NCI-H2227 (cell line): ENCODE results near the gene NPBWR2.
"Not testable (repeated sequence)": the region's sequence is repeated elsewhere in the genome, so short reads cannot be mapped to it uniquely, and the experiment has no call there.

Source experiments
- DNase-seq: peaks from one replicate; lab custom pipeline; 2025; ENCODE audit not compliant: unreplicated experiment; lab: John Stamatoyannopoulos, UW

Gene NPBWR2

DNA sequence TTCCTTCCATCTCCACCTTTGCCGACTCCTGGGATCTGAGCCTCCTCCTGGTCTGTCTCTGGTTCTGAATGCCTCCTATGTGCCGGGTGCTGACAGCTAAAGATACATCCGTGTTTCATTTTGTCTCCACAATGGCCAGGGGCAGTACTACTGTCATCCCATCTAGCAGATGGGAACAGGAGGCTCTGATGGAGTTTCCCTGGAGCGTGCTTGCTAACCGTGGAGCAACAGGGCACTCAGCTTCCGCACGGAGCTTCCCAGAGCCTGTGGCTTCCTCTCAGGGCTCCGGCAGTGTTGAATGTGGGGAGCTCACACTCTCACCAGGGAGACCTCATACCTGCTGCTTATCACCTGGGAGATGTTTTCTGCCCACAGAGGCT, 11.9 kb upstream of the NPBWR2 start:
- DNase-seq: no peak

DNA sequence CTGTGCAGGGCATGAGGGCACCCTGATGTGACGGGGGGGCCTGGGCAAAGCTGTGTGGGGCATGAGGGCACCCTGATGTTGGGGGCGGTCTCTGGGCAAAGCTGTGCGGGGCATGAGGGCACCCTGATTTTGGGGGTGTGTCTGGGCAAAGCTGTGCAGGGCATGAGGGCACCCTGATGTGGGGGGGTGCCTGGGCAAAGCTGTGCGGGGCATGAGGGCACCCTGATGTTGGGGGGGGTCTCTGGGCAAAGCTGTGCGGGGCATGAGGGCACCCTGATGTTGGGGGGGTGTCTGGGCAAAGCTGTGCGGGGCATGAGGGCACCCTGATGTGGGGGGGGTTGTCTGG, 10.0 kb upstream of the NPBWR2 start:
- DNase-seq: not testable (repeated sequence)

DNA sequence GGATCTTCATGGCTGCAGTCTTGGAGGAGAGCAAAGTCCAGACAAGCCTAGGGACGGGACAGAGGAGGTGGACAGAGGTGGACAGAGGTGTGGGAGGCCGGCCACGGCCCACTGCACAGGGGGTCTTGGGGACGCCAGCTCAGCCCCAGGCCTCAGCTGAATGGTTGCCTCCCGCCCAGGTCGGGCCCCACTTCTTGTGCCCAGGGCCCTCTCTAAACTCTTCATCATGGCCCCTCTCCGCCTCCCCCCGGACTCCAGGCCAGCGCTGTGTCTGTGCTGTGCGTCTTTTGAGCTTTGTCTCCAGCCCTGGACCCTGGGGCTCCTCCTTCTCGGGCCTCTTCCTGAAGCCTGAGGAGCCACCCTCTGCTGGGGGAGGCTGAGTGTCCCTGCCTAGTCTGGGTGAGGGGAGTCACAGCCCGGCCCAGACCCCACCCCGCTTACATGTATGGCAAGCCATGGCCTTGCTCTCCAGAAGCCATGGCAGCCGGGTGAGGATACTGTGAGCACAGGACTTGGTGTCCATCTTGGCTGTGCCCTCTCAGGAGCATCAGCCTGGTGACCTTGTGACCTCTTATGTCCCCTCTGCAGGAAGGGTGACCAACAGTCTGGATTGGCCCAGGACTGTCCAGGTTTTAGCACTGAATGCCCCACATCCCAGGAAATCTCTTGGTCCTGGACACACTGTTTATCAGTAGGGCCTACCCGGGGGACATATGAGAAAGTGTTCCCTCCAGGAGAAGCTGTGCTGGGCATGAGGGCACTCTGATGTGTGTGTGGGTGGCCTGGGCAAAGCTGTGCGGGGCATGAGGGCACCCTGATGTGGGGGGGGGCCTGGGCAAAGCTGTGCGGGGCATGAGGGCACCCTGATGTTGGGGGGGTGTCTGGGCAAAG, 9.4 kb upstream of the NPBWR2 start:
- DNase-seq: no peak

DNA sequence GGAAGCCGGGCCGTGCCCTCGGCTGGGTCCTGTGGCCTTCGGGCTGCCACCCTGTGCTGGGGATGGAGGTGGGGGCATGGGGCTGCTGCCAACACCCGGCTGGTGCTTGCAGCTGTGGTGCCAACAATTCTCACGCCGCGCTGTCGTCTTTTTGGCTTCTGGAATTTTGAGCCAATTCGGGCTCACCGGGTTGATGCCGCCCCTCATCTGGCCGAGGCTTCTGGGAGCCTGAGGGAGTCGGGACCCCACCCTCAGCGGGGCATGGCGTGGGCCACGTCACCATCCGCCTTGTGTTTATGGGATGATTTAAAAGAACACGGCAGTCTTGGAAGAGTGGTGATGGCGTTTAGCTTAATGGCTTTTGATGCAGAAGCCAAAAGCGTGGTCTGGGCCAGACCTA, 8.7 kb upstream of the NPBWR2 start:
- DNase-seq: no peak

DNA sequence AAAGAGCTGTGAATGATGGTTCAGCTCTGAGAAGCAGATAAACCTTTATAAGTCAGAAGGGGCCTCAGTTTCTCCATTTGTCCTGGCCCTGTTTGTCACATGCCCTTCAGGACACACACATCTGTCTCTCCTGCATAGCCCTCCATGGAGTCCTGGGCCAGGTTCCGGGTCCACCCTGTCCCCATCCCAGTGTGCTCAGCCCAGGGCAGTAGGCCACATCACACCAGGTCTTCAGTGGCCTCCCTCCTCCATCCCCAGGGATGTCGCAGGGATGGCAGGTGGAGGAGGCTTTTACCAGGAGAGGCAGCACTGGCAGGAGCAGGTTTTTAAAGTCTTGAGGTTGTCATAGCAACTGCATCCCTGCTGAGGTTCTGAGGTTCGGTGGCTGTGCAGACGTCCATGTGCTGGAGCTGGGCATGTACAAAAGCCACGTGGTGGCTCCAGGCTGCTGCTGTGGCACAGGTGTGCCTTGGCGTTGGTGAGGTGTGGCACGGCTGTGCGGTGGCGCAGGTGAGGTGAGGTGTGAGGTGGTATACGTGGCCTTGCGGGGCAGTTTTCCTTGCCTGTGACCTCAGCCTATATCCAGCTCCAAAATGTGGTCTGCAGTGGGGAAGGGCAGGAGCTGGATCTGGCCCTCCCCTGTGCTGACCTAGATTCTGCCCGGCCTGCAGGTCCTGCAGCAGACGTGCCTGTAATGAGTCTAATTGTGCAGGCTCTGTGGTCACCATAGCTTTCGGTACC, 8.0 kb upstream of the NPBWR2 start:
- DNase-seq: peak; percentile 59

DNA sequence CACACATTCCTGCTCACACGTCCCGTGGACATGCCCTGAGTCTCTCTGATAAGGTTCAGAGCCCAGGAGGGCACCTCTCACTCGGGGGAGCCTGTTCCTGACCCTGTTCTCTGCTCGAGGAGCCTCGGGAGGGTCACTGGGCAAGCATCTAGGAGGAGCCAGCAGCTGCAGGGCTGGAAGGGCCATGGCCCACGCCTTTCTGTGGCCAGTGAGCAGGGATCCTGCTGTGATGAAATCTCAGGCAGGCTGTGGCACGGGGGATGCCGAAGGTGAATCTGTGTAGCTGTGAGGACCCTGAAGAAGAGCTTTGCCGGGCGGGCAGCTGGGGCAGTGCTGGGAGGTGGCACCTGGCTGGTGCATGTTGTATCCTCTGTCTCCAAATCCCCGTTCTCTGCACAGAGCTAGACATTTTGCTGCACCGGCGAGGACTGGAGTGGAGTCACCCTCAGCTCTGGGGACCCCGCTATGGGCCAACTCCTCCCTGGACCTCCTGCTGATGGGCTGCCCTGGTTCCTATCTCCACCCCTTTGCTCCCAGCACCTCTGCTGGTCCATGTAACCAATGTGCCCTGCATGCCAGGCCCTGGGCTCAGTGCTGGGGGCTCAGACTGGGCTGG, 7.1 kb upstream of the NPBWR2 start:
- DNase-seq: no peak

DNA sequence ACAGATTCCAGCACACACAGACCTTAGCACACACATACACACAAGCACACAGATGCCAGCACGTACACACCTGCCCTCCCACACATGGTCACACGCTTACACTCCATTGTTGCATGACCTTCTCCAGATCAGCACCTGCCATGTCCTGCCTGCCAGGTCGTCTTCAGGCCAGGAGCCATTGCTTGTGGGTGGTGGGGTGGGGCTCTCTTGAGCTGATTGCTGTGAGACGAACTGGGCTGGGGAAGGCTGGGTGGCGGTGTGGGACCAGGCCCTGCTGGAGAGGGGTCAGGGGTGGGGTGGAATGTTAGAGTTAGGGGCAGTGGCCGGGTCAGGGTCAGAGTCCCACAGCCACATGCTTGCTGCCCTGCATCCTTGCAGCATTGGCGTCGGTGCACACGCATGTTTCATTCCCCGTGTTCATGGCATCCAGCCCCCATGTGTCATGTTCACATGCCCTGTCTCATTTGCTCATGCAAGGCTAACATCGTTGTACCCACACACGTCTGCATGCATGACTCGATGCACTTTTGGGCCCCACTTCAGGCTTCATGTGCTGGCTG, 6.5 kb upstream of the NPBWR2 start:
- DNase-seq: no peak

DNA sequence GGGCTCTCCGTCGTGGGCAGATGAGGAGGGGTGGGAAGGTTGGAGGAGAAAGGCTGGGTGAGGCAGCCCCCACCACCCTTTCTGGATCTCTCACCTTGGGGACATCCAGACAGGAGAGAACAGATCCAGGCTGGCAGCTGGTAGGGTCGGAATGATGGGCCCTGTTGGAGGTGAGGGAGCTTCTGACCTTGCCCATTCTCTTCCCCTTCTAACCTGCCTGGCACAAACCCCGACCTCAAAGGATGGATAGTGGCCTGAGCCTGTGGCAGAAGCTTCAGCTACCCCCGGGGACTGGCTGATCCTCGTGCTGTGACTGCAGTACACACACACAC, 6.0 kb upstream of the NPBWR2 start:
- no peak for DNase-seq

DNA sequence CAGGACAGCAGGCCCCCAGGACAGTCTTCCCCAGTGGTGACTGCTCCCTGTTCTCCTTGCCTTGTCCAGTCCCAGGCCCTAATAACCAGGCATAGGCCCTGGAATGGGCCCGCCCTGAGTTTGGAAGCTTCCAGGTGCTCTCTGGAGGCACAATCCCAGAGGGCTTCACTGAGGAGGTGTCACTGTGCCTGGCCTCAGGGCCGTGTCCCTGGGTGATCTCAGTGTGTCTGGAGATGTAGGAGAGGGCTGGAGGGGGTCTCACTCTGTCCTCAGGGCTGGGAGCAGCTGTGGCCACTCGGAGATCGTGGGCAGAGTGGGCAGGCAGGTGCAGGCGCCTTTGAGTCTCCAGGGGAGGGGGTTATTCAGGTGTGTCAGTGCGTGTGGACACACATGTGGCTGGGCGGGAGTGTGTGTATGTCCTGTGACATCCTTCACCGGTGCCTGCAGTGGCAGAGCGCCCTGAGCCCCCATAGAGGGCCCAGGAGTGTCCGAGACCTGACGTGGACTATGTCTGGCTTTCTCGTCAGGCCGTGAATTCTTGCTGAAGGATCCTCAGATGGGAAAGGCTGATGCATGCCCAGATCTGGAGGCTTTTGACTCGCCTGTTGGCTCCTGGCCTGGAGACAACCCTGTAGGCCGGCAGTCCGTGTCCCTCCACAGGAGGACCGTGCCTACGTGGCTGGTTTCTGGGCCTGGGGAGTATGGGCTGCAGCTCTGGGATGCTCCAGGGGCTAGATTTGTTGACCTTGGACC, 5.5 kb upstream of the NPBWR2 start:
- DNase-seq: no peak

DNA sequence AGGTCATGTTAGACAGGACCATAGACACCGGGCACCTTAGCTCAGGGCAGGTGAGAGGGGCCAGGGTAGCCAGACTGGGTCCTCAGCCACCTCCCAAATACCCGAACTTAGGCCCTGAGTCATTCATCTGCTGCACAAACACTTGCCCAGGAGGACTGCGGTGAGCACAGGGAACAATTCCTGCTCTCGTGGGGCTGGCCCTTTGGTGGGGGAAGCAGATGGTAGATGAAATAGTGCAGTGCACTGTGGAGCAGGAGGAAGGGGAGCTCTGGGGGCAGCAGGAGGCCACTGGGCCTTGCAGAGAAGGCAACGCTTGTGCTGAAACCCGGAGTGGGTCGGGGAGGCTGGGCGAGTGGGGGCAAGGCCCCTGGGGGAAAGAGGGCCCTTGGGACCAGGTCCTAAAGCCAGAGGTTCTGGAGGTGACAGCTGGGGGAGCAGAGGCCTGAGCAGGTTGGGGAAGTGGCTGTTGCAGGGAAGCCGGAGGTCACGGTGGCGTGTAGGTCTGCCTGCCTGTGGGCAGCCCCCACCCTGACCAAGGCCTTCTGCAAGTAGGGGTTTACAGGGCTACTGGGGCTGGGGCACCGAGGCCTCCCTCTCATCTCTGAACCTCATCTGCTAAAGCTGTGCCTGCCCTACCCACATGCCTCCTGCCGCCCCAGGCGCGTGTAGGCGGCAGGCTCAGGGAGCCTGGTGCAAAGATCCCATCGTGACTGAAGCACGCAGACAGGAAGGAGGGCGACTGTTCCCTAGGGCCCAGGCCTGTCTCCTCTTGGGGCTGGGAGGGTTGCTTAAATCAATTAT, 4.7 kb upstream of the NPBWR2 start:
- DNase-seq: no peak

DNA sequence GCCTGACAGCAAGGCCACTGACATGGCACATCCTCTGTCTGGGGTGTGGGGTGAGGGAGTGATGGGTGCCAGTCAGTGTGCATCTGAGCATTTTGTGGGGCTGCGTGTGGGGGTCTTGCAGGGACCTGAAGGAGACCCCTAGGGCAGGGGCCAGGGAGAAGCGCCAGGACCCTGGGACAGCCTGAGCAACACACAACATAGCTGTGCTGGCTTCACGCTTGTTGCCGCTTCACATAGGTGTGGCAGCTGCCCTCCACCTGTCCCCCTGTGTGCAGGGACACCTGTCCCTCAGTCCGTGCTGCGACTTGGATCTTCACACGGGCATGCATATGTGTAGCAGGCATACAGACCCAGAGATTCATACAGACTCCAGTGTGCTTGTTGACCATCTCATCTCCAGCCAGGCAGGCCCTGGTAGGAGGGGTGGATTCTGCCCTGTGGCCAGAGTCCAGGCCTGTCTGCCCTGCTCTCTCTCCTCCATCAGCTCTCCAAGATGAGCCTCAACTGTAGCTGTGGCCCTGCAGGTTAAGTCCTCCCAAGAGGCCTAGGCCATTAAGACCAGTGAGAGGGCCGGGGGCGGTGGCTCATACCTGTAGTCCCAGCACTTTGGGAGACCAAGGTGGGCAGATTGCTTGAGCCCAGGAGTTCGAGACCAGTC, 3.2 kb upstream of the NPBWR2 start:
- DNase-seq: no peak

DNA sequence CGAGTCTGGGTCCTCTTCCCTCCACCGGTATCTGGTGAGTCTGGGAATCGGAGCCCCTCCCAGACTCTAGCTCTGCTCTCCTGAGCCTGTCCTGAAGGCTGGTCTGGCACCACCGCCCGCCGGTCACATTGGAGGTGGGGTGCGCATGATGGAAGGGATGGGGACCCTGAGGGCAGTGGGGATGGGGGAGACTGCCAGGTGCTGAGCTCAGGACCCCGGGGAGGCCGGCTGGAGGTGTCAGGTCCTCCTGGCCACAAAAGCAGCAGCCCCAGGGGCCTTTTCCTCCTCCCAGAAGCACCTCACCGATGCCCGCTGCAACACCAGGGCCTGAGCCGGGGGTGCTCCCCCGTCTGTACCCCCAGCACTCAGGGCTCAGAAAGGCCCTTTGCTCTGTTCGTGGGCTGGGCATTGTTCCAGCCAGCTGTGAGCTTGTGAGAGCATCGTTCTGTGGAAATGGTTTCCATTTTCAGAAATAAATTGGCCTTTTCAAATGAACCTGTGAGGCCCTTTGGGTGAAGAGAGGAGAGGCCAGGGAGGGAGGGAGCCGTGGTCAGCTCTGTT, 2.5 kb upstream of the NPBWR2 start:
- DNase-seq: no peak

DNA sequence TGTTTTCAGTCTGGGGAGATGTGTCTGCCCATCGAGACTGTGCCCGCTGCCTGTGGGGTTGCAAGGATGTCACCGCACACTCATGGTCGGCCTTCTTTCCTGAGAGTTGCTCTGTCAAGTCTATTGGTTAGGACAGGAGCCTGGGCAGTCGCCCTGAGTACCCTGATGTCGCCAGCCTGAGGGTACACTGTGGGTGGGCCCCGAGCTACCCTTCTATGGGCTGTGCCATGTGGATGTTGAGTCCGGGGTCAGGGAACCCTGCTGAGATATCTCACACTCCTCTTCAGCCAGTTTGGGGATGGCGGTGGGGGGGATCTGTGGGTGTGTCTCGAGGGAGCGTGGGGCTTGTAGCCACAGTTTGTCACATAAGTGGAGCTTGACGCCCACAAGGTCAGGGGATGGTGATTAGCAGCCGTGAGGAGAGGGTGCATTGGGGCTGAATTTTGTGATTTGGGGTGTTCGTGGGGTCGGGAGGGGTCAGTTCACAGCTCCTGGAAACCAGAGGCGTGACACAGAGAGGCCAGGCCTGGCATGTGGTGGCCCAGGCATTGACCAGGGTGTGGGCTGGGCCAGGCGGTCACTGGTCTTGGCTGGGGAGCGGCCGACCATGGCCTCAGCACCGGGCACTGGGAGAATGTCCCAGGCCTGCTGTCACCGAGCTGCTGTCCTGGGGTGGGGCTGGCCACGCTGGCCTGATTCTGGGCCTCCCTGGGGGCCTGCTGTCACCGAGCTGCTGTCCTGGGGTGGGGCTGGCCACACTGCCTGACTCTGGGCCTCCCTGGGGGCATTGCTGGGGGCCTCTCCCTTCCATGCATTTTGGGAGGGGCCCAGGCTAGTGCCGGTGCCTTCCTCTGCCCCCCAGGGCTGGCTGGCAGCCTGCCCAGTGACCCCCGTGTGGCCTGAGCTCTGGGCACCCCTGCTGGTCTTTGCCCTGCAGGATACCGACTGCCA, 1.6 kb upstream of the NPBWR2 start:
- no peak for DNase-seq

DNA sequence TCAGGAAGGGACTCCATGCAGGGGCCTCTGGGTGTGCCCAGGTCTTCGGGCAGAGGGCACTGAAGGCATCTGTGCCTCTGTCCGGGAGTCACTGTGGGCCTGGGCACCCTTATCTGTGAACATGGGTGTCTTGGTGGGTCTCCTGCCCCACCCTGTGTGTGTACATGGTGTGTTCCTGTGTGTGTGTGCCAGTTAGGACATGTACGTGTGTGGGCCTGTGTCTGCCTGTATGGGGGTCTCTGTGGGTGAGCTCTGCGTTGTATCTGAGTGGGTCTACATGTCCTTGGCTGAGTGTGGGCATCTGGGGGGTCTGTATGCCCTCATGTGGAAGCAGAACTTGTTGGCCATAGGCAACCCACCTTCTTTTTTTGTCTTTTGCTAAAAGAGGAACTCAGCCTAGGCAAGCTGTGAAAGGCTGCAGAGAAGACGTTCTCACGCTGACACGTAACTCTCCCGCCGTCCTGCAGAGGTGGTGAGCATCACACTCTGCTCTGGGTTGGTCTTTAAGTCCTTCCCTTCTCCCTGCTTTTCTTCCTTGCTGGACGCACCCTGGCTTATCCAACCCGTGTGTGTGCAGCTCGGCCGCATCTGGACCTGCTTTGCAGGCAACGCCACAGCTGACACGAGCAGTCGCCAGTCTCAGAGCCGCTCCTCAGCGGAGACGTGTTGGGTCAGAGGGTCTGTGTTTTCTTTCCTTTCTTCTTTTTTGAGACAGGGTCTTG, 532 bp upstream of the NPBWR2 start:
- DNase-seq: no peak

DNA sequence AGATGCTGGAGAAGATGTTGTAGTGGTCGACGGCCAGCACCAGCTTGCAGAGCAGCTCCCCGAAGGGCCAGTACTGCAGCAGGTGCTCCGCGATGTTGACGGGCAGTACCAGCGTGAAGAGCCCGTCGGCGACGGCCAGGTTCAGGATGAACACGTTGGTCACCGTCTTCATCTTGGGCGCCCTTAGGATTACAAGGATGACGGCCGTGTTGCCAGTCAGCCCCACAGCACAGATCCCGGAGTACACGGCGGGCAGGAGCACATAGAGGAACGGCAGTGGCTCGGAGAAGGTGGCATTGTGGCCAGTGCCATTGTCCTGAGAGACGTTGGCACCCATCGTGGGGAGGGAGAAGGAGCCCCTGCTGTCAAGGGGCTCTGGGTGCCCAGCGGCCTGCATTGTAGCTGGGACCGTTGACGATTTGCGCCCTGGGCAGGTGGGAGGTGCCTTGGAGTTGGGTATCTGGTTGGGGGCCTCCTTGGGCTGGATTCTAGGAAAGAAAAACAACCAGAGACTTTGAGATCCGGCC, 867 bp downstream of the NPBWR2 start:
- no peak for DNase-seq

DNA sequence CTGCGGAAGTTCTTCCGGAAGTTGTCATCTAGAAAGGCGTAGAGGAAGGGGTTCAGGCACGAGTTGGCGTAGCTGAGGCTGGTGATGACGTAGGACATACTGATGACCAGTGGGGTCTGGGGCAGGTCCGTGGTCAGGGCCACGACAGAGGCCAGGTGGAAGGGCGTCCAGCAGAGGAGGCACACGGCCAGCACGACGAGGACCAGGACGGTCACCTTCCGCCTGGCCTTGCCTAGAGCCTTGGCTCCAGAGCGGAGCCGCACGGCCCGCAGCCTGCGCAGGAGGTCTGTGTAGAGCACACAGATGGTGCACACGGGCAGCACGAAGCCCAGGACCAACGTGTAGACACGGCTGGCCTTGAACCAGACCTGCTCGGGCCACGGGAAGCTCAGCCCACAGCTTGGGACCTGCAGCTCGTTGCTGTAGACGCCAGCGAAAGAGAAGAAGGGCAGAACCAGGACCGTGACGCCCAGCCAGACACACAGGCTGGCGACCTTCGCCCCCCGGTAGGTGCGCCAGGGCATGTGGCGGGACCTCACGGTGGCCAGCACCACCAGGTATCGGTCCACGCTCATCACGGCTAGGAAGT, 1.4 kb downstream of the NPBWR2 start:
- no peak for DNase-seq
